Raji (cell line): ENCODE measurements around the gene NPNT.

ENCODE experiments used
- POLR2A ChIP-seq: IDR thresholded peaks from 2 replicates; pipeline ENCODE4 v1.6.1; 2011; ENCODE audit warnings: low read depth, low read length, control low read depth; ENCODE audit not compliant: insufficient read depth

NPNT gene

GRCh38 chr4:105902550-105903262, 7.4 kb downstream of the NPNT start:
- no peak for TF ChIP-seq POLR2A

- no peak for TF ChIP-seq POLR2A
These were observed 14.6 kb downstream of the NPNT start for GRCh38 chr4:105909787-105910281.

DNA sequence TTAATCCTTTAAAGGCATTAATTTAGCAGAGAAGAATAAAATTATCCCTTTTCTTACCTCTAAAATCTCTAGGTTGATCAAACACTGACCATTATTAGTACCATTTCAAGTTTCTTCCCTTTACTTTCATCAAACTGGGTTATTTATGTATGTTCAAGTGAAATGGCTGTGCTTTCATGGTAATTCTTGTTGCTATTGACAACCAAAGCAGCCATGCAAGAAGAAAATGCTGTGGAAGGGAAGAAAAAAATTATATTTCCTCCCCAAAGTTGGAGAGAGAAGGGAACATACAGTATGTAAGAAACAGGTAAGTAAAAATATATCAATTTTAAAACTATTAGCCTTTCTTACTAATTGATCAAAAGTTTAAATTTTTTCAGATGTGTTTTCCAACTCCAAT, 16.2 kb downstream of the NPNT start:
- TF ChIP-seq POLR2A = no peak

GRCh38 chr4:105912633-105913032, 17.4 kb downstream of the NPNT start:
- TF ChIP-seq POLR2A = no peak

GRCh38 chr4:105917171-105917685, 22.0 kb downstream of the NPNT start:
- TF ChIP-seq POLR2A = no peak

GRCh38 chr4:105921301-105921700, 26.0 kb downstream of the NPNT start:
- TF ChIP-seq POLR2A = no peak

- no peak for TF ChIP-seq POLR2A
These were observed 28.4 kb downstream of the NPNT start for GRCh38 chr4:105923497-105924238.

DNA sequence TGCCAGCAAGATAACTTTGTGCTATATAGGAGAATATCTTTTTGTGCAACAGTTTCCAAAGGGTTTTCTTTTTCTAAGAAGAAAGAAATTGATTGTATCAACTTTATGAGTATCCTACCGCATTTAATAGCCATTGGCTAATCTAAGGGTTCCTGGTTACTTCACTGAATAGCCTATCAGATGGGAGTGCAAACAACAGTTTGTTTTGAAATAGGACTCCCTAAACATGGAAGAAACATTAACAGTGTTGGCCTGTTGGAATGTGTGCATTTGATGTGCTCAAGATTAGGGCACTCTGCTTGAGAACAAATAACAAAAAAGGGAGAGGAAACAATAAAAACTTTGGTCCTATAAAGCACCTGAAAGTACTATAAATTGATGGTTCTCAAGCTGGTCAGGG, 29.1 kb downstream of the NPNT start:
- TF ChIP-seq POLR2A = no peak

DNA sequence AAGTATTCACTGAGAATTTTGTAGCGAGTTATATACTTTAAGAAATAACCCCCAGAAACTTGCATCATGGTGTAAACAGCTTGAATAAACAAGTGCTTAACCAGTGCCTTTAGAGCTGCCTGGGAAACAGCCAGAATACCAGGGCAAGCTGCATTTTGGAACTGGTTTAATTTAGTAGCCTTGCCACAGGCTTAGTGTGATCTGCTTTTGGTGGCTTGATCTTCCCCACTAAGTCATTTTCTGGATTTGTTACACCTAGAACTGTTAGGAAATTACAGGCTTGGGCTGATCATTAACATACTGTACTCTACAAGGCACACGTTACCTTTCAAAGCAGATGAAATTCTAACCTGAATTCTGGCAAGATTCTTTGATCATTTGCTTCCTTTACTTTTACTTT, 35.4 kb downstream of the NPNT start:
- TF ChIP-seq POLR2A = no peak

GRCh38 chr4:105933083-105933482, 37.8 kb downstream of the NPNT start:
- TF ChIP-seq POLR2A = no peak

- TF ChIP-seq POLR2A = no peak
These were observed 39.1 kb downstream of the NPNT start for GRCh38 chr4:105934386-105934785.

GRCh38 chr4:105936901-105937300, 41.6 kb downstream of the NPNT start:
- TF ChIP-seq POLR2A = no peak

DNA sequence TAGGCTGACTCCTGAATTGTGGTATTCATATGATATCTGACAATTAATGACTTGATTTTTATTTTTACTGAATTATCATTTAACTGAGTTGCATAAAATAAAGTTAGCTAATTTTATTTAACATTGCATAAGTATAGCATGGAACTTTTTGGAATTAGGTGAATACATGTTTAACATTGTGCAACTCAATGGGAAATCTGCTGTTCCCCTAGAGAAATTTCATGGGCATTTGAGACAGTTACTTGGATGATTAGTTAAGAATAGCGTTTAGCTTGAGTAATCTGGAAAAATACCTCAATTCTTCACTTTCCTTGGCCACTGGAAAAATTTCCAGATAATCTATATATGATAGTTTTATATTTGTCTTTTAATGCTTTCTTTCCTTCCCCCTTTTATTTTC, 42.5 kb downstream of the NPNT start:
- TF ChIP-seq POLR2A = no peak

DNA sequence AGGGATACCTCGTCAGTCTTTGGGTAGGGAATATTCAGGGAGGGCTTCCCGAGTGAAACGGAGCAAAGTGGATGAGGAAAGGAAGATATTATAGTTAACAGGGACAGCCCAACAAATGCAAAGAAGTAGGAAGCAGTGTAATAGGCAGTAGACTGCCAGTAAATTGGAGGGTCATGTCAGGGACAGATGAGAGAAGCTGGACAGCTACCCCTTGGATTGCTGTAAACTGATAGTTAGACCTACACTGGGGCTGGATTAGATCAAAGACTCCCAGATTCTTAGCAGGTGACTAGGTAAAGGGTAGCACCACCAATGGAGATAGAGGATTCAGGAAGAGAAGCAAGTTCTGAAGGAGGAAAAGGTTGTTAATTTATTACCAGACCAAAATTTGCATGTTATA, 48.0 kb downstream of the NPNT start:
- no peak for TF ChIP-seq POLR2A

DNA sequence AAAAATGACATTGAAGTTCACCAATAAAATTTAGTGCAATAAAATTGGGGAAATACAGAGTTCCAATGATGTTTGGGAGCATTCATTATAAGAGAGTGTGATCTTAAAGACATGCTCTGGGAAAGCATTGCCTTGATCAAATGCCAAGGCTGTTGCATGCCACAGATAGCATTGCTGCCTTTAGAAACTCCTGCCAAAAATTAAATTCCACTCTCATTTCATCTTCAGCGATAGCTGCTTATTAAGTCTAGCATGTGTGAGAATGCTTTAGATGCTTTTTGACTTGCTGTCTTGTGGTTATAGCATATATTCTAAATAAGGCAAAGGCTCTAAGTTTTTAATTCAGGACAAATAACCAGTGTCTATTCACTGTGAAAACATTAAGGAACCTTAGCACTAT, 49.3 kb downstream of the NPNT start:
- TF ChIP-seq POLR2A = no peak

DNA sequence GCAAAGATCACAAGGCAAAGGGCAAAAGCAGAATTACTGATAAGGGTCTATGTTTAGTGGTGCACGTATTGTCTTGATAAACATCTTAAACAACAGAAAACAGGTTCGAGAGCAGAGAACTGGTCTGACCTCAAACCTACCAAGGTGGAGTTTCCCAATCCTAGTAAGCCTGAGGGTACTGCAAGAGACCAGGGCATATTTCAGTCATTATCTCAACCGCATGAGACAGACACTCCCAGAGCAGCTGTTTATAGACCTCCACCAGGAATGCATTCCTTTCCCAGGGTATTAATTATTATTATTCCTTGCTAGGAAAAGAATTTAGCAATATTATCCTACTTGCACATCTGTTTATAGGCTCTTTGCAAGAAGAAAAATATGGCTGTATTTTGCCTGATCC, 51.5 kb downstream of the NPNT start:
- TF ChIP-seq POLR2A = no peak
